HepG2 (cell line): ENCODE data around the gene P2RY1. TPM values are rescaled to one million over a fixed set of nuclear protein-coding genes. Genes with fewer than 3 reads are reported as not detected.

Experiments
- ATAC-seq: fragments of 200-7000 bp; cut with Tn5 transposase; 3 replicates; pipeline ENCODE4 v1.9.1; 2020; ENCODE audit warnings: mild to moderate bottlenecking, moderate library complexity
- BruUV-seq: library from RNA; stranded (reverse); fragments of 400-500 nt; replicated peaks from 2 replicates; lab custom pipeline; 2021; lab: Mats Ljungman, UMichigan
- CTCF ChIA-PET: fragments of 300-600 bp; formaldehyde crosslinking; extraction: SDS; loops from one replicate; lab custom pipeline; 2021; ENCODE audit warnings: low total read pairs, inconsistent platforms, low intra/inter-chr PET ratio; lab: Yijun Ruan, JAX
- POLR2A ChIA-PET: fragments of 350-600 bp; sonication (Branson Sonifier 250); formaldehyde crosslinking; loops from one replicate; lab custom pipeline; 2020; ENCODE audit warnings: antibody characterized with exemption, inconsistent platforms; lab: Yijun Ruan, JAX
- DNase-seq: peaks from one replicate; pipeline ENCODE4 v3.0.0-alpha.2; 2015; ENCODE audit warnings: low spot score
- FAIRE-seq: peaks from 3 replicates; lab custom pipeline; 2011; peaks lifted over from hg19 to GRCh38; lab: Jason Lieb, UNC
- H2AFZ ChIP-seq: one replicate; pipeline ENCODE4 v1.6.1; 2011; ENCODE audit warnings: low read length, inconsistent platforms
- H3K27ac ChIP-seq: fragments of 300-600 bp; 3 replicates; pipeline ENCODE4 v1.8.0; 2011; ENCODE audit warnings: mixed run types, mild to moderate bottlenecking, mixed read lengths, low read length, inconsistent platforms; ENCODE audit not compliant: insufficient read depth; ENCODE audit errors: extremely low read length
- H3K27me3 ChIP-seq, 2 experiments: fragments of 200-600 bp in 1 of 2; 2 replicates in 1 of 2; 3 replicates in 1 of 2; pipeline versions ENCODE4 v1.6.0 to v1.8.0; 2011; ENCODE audit warnings: low read length in 2 of 2, mild to moderate bottlenecking in 2 of 2, moderate library complexity in 2 of 2, inconsistent platforms in 1 of 2; ENCODE audit not compliant: insufficient read depth in 2 of 2, control insufficient read depth in 1 of 2
- H3K36me3 ChIP-seq, 2 experiments: fragments of 200-600 bp in 1 of 2; replicated peaks in 1 of 2; 2 replicates in 1 of 2; 3 replicates in 1 of 2; pipeline versions ENCODE4 v1.5.1 to v1.8.0; 2011; ENCODE audit warnings: low read length in 2 of 2, inconsistent platforms in 1 of 2; ENCODE audit not compliant: insufficient read depth in 2 of 2, control insufficient read depth in 1 of 2
- H3K4me1 ChIP-seq: 2 replicates; pipeline ENCODE4 v1.5.1; 2012; ENCODE audit warnings: low read length, inconsistent platforms; ENCODE audit not compliant: insufficient read depth
- H3K4me2 ChIP-seq: 2 replicates; pipeline ENCODE4 v1.6.0; 2011; ENCODE audit warnings: low read depth, low read length, inconsistent platforms
- H3K4me3 ChIP-seq, 3 experiments: fragments of 200-600 bp in 1 of 3; sonication (generic), shearing (Covaris generic) in 1 of 3; replicated peaks in 1 of 3; 2 replicates each; pipeline ENCODE4 v1.5.1; 2011 to 2016; ENCODE audit warnings: low read length in 3 of 3, inconsistent platforms in 2 of 3, low read depth in 2 of 3, mild to moderate bottlenecking in 2 of 3, control low read depth in 1 of 3, mixed read lengths in 1 of 3; ENCODE audit not compliant: insufficient read depth in 1 of 3
- H3K79me2 ChIP-seq: one replicate; pipeline ENCODE4 v1.6.1; 2011; ENCODE audit warnings: low read length, inconsistent platforms; ENCODE audit not compliant: insufficient read depth
- H3K9ac ChIP-seq: 2 replicates; pipeline ENCODE4 v1.6.0; 2011; ENCODE audit warnings: mild to moderate bottlenecking, low read depth, low read length, inconsistent platforms; ENCODE audit not compliant: insufficient read depth
- H3K9me3 ChIP-seq: 2 replicates; pipeline ENCODE4 v1.5.1; 2012; ENCODE audit warnings: mild to moderate bottlenecking, low read length
- H4K20me1 ChIP-seq: 2 replicates; pipeline ENCODE4 v1.6.0; 2011; ENCODE audit warnings: inconsistent platforms, mild to moderate bottlenecking, low read length, moderate library complexity; ENCODE audit not compliant: insufficient read depth
- ARHGAP35 ChIP-seq: sonication (generic); formaldehyde crosslinking; IDR thresholded peaks from 2 replicates; pipeline ENCODE4 v1.9.0; 2022; ENCODE audit warnings: mild to moderate bottlenecking, inconsistent platforms, moderate library complexity, missing genetic modification reagents, borderline replicate concordance
- GFI1 ChIP-seq: sonication (generic); formaldehyde crosslinking; IDR thresholded peaks from 2 replicates; pipeline ENCODE4 v1.5.0; 2020; ENCODE audit warnings: missing genetic modification reagents, mild to moderate bottlenecking, borderline replicate concordance
- KIAA2018 ChIP-seq: sonication (generic); formaldehyde crosslinking; IDR thresholded peaks from 2 replicates; pipeline ENCODE4 v1.5.0; 2020; ENCODE audit warnings: mild to moderate bottlenecking, missing genetic modification reagents, borderline replicate concordance
- ZBTB7B ChIP-seq: sonication (generic); formaldehyde crosslinking; IDR thresholded peaks from 2 replicates; pipeline ENCODE4 v1.4.0; 2020; ENCODE audit warnings: missing genetic modification reagents
- ZFP36L2 ChIP-seq: sonication (generic); formaldehyde crosslinking; IDR thresholded peaks from 2 replicates; pipeline ENCODE4 v1.4.0; 2020; ENCODE audit warnings: missing genetic modification reagents
- ZNF549 ChIP-seq: sonication (generic); formaldehyde crosslinking; IDR thresholded peaks from 2 replicates; pipeline ENCODE4 v1.5.0; 2020; ENCODE audit warnings: missing genetic modification reagents
- ZNF724P ChIP-seq: sonication (generic); formaldehyde crosslinking; IDR thresholded peaks from 2 replicates; pipeline ENCODE4 v1.8.0; 2022; ENCODE audit warnings: missing genetic modification reagents, borderline replicate concordance
- ZNF75D ChIP-seq: sonication (generic); formaldehyde crosslinking; IDR thresholded peaks from 2 replicates; pipeline ENCODE4 v1.8.1; 2023; ENCODE audit warnings: missing genetic modification reagents, mild to moderate bottlenecking, borderline replicate concordance
- WGBS: methylation state at CpG from one replicate; pipeline ENCODE4 v1.1.6; 2017; ENCODE audit warnings: low lambda C conversion rate; 5-methylcytosine and 5-hydroxymethylcytosine counted together
- in situ Hi-C: cut with HindIII; loops from 2 replicates; pipeline ENCODE4 v1.10.0; 2017; ENCODE audit warnings: low pct_unique_long_range_greater_than_20kb; ENCODE audit not compliant: extremely low pct_ligation_motif_present
- intact Hi-C: fragments of 100-400 bp; cut with micrococcal nuclease; formaldehyde crosslinking; loops from one replicate; pipeline ENCODE4 v1.10.0; 2022; ENCODE audit not compliant: unreplicated experiment
- polyA plus RNA-seq, 8 experiments: library from polyadenylated mRNA; depleted of rRNA in 3 of 8; stranded (reverse) in 7 of 8; unstranded in 1 of 8; fragments of >200 nt; fragmentation: Illumina TruSeq in 4 of 8; extraction: Trizol in 4 of 8; gene quantifications; 2 replicates each; pipeline versions ENCODE4 v1.2.1 to v1.2.3, GENCODE V29; 2011 to 2016; ENCODE audit warnings: low read depth in 4 of 8, missing spikeins in 1 of 8, mixed read lengths in 1 of 8; ENCODE audit not compliant: insufficient read depth in 1 of 8
- total RNA-seq, 5 experiments: library from RNA; depleted of rRNA; stranded (reverse); fragments of >200 nt; fragmentation: Illumina TruSeq; extraction: Trizol; gene quantifications; 2 replicates each; pipeline ENCODE4 v1.2.3, GENCODE V29; 2016; ENCODE audit warnings: low read depth in 1 of 5

The P2RY1 gene
- total and polyA plus RNA-seq, 2 of the 13 experiments (the other 11 are each of a cell fraction or from before 2014, with no cell fraction given) = not detected

DNA sequence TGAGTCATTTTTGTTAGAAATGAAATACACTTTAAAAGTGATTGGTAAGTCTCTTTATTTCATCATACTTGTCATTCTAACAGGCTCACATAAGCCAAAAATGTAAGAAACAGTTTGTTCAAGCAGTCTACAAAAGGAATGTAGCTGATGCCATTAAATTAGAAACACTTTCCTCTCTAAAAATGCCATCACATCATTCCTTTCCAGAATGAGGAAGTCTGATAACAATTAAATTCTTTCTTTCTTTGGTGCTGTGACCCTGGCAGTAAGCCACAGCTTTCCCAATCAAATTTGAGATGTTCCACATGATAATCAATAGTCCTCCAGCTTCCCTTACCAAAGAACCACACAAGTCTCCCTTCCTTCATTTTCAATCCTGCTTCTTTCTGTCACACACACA is 9.4 kb upstream of the P2RY1 start:
- POLR2A ChIA-PET = no interaction called here
- intact Hi-C loops = no loop called here

GRCh38 chr3:152826476-152826875 is 8.5 kb upstream of the P2RY1 start:
- no peak for FAIRE-seq
- intact Hi-C loops = no loop called here
- CTCF ChIA-PET = no interaction called here

More for the DNA sequence above, 9.4 kb upstream of the P2RY1 start:
- Histone ChIP-seq H3K4me1 (no peaks in the 10 kb centered on the region), H2AFZ (no peak overlapping the region), H3K4me3 (no peak overlapping the region), H3K9ac (no peak overlapping the region), H3K36me3 (no peaks in the 10 kb centered on the region), H3K27ac (no peak overlapping the region), H3K27me3 (no peaks in the 10 kb centered on the region), H3K79me2 (no peaks in the 10 kb centered on the region), H4K20me1 (no peaks in the 10 kb centered on the region), H3K9me3 (no peaks in the 10 kb centered on the region), H3K4me2 (no peak overlapping the region)
- FAIRE-seq = no peak
- in situ Hi-C loops = no loop called here
- BruUV-seq = no TSS peak
- CTCF ChIA-PET = no interaction called here
- DNase-seq = no peak
- no peak for ATAC-seq
- TF ChIP-seq ZNF549 (CRISPR knock-in tag) (no peak), ZNF724P (CRISPR knock-in tag) (no peak), ZFP36L2 (CRISPR knock-in tag) (no peak), ARHGAP35 (no peak)

More at GRCh38 chr3:152826476-152826875, 8.5 kb upstream of the P2RY1 start:
- Histone ChIP-seq H2AFZ (no peak overlapping the region), H3K27ac (no peak overlapping the region), H3K9me3 (no peaks in the 10 kb centered on the region), H3K4me1 (no peaks in the 10 kb centered on the region), H3K36me3 (no peaks in the 10 kb centered on the region), H3K79me2 (no peaks in the 10 kb centered on the region), H3K4me2 (no peak overlapping the region), H3K4me3 (no peak overlapping the region), H4K20me1 (no peaks in the 10 kb centered on the region), H3K9ac (no peak overlapping the region), H3K27me3 (no peaks in the 10 kb centered on the region)
- TF ChIP-seq KIAA2018 (CRISPR knock-in tag) (no peak), GFI1 (no peak), ZBTB7B (CRISPR knock-in tag) (no peak), ZNF75D (CRISPR knock-in tag) (no peak)
- ATAC-seq (no peak), DNase-seq (no peak)
- no TSS peak for BruUV-seq
- POLR2A ChIA-PET = no interaction called here
- in situ Hi-C loops = no loop called here
- WGBS = 0% methylated on average over 3 of the region's 3 CpGs
